D341Med (cell line): ENCODE data around the gene ATXN7L1.
"Not testable (repeated sequence)": the region's sequence is repeated elsewhere in the genome, so short reads cannot be mapped to it uniquely, and the experiment has no call there.

ENCODE experiments used
- DNase-seq: peaks from one replicate; pipeline ENCODE4 v3.0.0; 2012; ENCODE audit warnings: low spot score

Gene ATXN7L1

GRCh38 chr7:105707381-105707780 is 169.0 kb downstream of the ATXN7L1 start:
- no peak for DNase-seq

GRCh38 chr7:105705427-105705826 is 171.0 kb downstream of the ATXN7L1 start:
- no peak for DNase-seq

GRCh38 chr7:105703207-105703930 is 173.0 kb downstream of the ATXN7L1 start:
- no peak for DNase-seq

DNA sequence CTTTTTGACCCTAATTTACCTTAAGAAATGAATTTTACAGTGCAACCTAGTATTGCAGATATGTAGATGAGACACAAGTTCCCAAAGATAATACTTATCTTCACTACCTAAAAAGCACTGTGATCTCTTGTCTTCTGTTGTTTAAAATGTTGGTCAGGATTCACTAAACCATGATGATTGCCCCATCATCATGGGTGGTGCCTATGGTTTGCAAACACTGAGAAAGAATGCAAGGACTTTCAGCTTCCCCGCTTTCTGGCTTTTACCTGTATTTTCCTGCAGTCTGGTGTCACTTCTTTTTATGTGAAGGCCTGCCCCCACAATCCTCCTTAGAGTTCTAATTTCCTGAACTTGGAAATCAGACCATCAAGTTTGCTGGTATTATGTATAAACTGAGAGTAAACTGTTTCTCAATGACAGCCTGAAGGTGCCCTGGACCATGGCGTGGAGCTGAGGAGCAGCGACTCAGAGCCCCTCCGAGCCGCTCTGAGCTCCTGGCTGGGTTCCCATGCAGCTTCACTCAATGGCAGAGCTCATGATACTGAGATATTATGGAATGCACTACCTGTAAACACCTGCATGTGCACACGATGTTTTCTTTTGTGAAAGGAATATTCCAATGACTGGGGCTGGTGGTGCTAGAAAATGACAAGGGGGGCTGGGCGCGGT is 176.7 kb downstream of the ATXN7L1 start:
- DNase-seq = no peak

DNA sequence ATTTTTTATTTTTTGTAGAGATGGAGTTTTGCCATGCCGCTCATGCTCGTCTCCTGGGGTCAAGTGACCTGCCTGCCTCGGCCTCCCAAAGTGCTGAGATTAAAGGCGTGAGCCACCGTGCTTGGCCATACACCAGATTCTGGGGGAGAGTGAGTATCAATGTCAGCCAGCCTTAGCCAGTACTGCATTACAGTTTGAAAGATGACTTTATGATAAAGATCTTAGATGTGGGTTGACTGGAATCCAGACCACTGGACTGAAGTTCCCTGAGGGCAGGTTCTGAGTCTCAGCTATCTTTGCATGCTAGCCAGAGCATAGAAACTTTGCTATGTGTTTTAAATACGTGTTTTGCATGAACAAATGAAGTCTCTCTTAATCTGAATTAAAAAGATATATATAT is 177.9 kb downstream of the ATXN7L1 start:
- DNase-seq = no peak

- no peak for DNase-seq
Observed at GRCh38 chr7:105697753-105698152, 178.6 kb downstream of the ATXN7L1 start.

- not testable (repeated sequence) for DNase-seq
Observed at GRCh38 chr7:105697169-105697568, 179.2 kb downstream of the ATXN7L1 start.

GRCh38 chr7:105693576-105693975 is 182.8 kb downstream of the ATXN7L1 start:
- no peak for DNase-seq

- DNase-seq = no peak
Observed at GRCh38 chr7:105691680-105692564, 184.5 kb downstream of the ATXN7L1 start.

DNA sequence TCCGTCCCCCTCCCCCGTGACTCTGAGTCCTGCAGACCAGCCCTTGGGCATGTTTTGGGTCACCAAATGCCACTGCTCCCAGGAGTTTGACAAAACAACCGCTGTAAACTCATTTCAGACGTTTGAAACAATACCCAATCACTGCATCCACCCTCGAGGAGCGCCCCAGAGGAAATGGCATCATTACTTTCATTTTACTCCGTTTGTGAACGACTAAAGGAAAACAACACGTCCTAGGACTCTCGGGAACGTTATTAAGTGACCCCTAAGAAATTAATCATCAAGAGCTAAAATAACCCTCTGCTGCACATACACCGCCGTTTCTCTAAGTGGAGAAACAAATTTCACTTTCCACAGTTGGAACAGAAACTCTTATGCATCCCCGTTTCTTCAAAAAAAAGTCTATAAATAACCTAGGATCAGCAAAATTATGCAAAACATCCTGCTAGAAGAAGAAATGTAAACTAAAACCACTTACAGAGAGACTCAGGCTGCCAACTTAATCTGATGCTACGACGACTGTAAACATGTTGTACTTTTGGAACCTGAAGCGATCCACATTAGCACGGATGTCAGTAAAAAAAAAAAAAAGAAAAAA is 185.2 kb downstream of the ATXN7L1 start:
- DNase-seq = no peak

- DNase-seq = no peak
Observed at GRCh38 chr7:105690325-105690945, 186.0 kb downstream of the ATXN7L1 start.

DNA sequence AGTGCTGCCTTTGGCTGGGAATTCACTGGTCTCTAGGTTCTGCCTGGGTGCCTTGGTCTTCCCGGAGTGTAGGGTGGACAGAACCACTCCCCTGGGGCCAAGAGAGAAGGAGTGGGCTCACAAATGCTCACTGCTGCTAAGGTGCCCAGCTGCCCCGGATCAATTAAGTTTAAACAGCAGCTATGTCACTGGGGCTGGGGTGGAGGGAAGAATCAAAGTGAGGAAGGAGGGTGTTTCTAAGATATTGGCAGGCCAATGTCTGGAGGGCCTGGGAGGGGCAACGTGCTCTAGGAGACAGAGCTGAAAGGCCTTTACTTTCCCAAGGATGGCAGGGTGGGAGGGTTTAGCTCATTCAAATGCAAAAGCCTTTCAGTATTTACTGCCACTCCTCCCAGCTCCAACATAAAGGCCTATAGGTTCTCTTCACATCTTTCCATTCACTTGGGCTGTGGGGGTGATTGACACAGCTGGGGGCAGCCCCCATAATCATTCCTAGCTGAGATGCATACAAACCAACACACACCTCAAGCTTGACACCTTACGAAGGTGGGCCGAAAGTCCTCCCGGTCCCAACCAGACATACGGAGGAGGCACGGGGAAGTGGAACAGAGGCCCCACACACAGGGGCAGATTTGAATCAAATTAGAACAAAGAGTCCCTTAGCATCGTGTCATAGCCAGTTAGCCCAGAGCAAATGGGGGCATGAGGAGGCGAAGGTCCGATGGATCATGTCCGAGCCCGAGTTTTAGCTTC is 187.2 kb downstream of the ATXN7L1 start:
- DNase-seq = no peak

- no peak for DNase-seq
Observed at GRCh38 chr7:105688617-105689016, 187.8 kb downstream of the ATXN7L1 start.

GRCh38 chr7:105685161-105685560 is 191.2 kb downstream of the ATXN7L1 start:
- no peak for DNase-seq

DNA sequence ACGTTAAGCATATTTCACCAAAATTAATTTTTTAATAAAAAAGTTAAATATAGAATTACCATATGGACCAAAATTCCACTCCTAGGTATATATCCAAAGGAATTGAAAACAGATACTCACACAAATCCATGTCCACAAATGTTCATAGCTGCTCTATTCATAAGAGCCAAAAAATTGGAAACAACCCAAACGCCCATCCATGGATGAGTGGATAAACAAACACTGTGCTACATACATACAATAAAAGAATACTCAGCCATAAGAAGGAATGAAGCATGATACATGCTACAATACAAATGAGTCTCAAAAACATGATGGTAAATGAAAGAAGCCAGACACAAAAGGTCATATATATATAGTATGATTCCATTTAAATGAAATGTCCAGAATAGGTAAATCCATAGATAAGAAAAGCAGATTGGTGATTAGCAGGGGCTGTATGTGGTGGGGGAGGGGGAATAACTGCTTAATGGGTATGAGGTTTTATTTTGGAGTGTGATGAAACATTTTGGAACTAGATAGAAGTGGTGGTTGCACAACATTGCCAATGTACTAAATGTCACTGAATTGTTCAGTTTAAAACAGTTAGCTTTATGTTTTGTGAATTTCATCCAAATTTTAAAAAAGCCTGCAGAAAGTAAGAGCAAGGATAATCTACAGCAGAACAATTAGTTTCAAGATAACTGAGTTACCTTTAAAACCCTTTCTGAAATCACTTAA is 193.9 kb downstream of the ATXN7L1 start:
- no peak for DNase-seq

DNA sequence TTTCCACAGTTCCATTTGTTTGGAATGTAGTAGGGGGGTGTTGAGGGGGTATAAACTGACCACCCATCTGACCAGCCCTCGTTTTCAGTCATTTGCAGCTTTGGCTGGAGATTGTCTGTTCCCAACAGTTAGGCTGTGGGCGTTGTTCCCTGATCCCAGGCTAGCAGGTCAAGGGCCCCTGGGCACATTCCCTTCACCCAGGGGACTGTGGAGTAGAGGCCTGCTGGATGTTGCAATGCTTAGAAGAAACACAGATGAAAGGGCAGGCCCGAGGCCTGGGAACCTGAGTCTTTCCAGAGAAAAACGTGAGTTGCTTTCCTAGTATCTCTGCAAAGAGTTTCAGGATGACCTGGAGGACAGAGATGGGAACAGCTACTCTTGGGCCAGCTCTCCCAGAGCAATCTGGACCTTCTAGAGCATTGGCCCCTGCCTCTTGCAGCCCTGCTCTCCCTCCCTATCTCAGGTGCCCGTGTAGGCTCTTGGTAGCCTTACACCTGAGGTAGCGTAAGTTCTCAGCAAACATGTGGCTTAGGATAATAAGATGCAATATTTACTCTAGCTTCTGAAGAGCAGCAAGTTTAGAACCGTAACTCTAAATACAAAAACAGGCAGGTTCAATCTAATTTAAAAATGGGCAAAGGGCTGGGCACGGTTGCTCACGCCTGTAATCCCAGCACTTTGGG is 195.8 kb downstream of the ATXN7L1 start:
- DNase-seq = no peak

DNA sequence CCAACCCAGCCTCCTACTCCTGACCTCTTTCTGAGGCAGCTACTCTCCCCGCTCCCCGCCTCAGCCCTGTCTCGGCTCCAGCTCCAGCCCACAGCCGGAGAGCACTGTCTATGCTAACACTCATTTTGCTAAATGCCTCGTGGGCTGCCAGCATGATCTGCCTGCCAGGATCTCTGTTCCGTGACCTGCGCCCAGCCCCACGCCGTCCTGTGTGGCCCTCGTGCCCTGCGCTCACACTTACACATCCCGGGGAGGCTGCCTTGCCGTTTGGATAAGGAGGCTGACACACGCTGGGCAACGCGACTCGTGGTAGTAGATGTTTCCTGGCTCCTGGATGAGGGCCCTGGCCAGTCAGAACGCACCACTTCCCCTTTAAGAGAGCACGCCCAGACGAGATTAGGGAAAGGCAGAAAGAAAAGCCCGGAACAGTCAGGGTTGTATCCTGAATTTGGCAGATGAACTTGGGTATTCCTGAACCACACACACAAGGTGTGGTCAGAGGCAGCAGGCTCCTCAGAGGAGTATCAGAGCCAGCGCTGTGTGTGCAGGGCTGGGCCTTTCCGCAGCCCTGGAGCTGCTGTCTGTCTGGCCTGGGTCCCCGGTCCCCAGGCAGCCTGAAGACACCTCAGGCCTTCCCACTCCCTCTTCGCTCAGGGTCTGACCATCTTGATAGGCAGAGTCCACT is 197.4 kb downstream of the ATXN7L1 start:
- no peak for DNase-seq

- no peak for DNase-seq
Observed at GRCh38 chr7:105677817-105678573, 198.4 kb downstream of the ATXN7L1 start.

GRCh38 chr7:105677410-105677730 is 199.0 kb downstream of the ATXN7L1 start:
- no peak for DNase-seq
